ENCODE measurements around the gene GNG7. TPM values are rescaled to one million over a fixed set of nuclear protein-coding genes. Genes with fewer than 3 reads are reported as not detected.
"Not testable (repeated sequence)": the region's sequence is repeated elsewhere in the genome, so short reads cannot be mapped to it uniquely, and the experiment has no call there.

The GNG7 gene
- total and polyA plus RNA-seq, 5 donors: 25.4 to 58.2 (median 42.9) TPM

- Histone ChIP-seq H3K4me3 (ENCODE audit: low read length) (peak overlapping the region; percentile 84), H3K27me3 (ENCODE audit: control insufficient read depth, insufficient read depth) (no peaks in the 10 kb centered on the region), H3K27ac (ENCODE audit: low read length) (peak overlapping the region; percentile 65), H3K9me3 (ENCODE audit: control insufficient read depth, low read length) (no peaks in the 10 kb centered on the region), H3K4me1 (ENCODE audit: control insufficient read depth, insufficient read depth, low read length) (no peaks in the 10 kb centered on the region)
- DNase-seq: peak; percentile 67 to 86 (median 85)
- intact Hi-C loops (cut with DNase I): loop anchor here in 3 of 4 donors (5.0 to 10.0 kb wide), 3 partner anchors 64 to 99 kb away; no protein-coding TSS in a partner anchor
- WGBS: 6% methylated on average over 20 of the region's 20 CpGs
- peak in 1 of 2 donors; percentile 2 for ATAC-seq
Observed at GRCh38 chr19:2478278-2478755, 224.2 kb downstream of the GNG7 start.

DNA sequence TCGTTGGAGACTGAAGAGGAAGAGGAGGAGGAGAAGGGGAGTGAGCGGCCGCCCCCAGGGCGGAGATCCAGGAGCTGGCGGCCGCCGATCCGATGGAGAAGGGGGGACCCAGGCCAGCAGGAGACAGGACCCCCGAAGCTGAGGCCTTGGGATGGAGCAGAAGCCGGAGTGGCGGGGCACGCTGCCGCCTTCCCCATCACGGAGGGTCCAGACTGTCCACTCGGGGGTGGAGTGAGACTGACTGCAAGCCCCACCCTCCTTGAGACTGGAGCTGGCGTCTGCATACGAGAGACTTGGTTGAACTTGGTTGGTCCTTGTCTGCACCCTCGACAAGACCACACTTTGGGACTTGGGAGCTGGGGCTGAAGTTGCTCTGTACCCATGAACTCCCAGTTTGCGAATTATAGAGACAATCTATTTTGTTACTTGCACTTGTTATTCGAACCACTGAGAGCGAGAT is 224.7 kb downstream of the GNG7 start:
- Histone ChIP-seq H3K27ac (ENCODE audit: low read length) (peak overlapping the region; percentile 61), H3K4me1 (ENCODE audit: control insufficient read depth, insufficient read depth, low read length) (no peaks in the 10 kb centered on the region), H3K27me3 (ENCODE audit: control insufficient read depth, insufficient read depth) (no peaks in the 10 kb centered on the region), H3K4me3 (ENCODE audit: low read length) (peak overlapping the region; percentile 84), H3K9me3 (ENCODE audit: control insufficient read depth, low read length) (no peaks in the 10 kb centered on the region)
- intact Hi-C loops (cut with DNase I): loop anchor here (2.0 to 10.0 kb wide), 4 partner anchors 65 to 100 kb away; no protein-coding TSS in a partner anchor
- 15% methylated on average over 21 of the region's 21 CpGs for WGBS
- DNase-seq (peak in 2 of 3 donors; percentile 46 to 71), ATAC-seq (no peak)

DNA sequence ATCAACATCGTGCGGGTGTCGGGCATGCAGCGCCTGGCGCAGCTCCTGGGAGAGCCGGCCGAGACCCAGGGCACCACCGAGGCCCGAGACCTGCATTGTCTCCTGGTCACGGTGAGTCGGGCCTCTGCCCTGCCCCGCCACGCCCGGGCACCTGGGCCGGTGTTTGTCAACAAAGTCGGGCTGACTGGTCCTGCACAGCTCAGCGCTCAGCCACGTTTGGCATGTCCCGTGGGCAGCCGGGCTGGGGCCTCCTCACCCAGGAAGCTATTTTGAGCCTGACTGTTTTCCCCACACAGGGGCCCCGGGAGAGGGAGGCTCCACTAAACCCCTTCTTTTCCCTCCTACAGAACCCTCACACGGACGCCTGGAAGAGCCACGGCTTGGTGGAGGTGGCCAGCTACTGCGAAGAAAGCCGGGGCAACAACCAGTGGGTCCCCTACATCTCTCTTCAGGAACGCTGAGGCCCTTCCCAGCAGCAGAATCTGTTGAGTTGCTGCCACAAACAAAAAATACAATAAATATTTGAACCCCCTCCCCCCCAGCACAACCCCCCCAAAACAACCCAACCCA is 225.3 kb downstream of the GNG7 start:
- peak; percentile 53 to 82 (median 79) for DNase-seq
- WGBS: 4% methylated on average over 27 of the region's 27 CpGs

DNA sequence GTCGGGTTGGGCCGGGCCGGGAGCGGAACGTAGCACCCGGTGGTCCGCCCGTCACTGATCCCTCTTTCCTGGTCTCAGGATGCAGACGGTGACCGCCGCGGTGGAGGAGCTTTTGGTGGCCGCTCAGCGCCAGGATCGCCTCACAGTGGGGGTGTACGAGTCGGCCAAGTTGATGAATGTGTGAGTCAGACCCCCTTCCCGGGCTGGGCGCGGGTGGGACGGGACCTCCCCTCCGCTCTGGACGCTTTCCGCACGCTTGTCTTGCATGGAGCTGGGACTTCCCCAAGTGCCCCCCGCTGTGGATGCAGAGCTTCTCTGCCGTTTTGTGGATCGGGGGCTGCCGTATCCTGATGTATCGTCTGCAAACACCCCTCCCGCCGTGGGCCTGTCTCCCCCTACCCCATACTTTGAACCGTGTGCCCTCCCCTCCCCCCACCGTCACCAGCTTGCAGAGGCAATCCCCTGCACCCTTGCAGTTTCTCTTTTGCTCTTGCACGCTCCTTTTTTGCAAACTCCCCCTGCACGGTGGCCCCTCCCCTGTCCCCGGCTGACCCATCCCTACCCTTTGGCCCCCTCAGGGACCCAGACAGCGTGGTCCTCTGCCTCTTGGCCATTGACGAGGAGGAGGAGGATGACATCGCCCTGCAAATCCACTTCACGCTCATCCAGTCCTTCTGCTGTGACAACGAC is 225.9 kb downstream of the GNG7 start:
- WGBS: under 1% methylated on average over 42 of the region's 42 CpGs
- Histone ChIP-seq H3K27me3 (ENCODE audit: control insufficient read depth, insufficient read depth) (no peaks in the 10 kb centered on the region), H3K4me1 (ENCODE audit: control insufficient read depth, insufficient read depth, low read length) (no peaks in the 10 kb centered on the region), H3K4me3 (ENCODE audit: low read length) (peak overlapping the region; percentile 84), H3K9me3 (ENCODE audit: control insufficient read depth, low read length) (no peaks in the 10 kb centered on the region), H3K27ac (ENCODE audit: low read length) (peak overlapping the region; percentile 70)
- DNase-seq (peak; percentile 69 to 83 (median 79)), ATAC-seq (peak; percentile 2 to 3)
- intact Hi-C loops (cut with DNase I): loop anchor here (2.0 to 10.0 kb wide), 4 partner anchors 66 to 101 kb away; no protein-coding TSS in a partner anchor

More for the DNA sequence above, 225.3 kb downstream of the GNG7 start:
- ATAC-seq: peak; percentile 0 to 1
- Histone ChIP-seq H3K4me1 (ENCODE audit: control insufficient read depth, insufficient read depth, low read length) (no peaks in the 10 kb centered on the region), H3K9me3 (ENCODE audit: control insufficient read depth, low read length) (no peaks in the 10 kb centered on the region), H3K27ac (ENCODE audit: low read length) (peak overlapping the region; percentile 70), H3K27me3 (ENCODE audit: control insufficient read depth, insufficient read depth) (no peaks in the 10 kb centered on the region), H3K4me3 (ENCODE audit: low read length) (peak overlapping the region; percentile 84)
- intact Hi-C loops (cut with DNase I): loop anchor here (2.0 to 10.0 kb wide), 4 partner anchors 65 to 100 kb away; no protein-coding TSS in a partner anchor

DNA sequence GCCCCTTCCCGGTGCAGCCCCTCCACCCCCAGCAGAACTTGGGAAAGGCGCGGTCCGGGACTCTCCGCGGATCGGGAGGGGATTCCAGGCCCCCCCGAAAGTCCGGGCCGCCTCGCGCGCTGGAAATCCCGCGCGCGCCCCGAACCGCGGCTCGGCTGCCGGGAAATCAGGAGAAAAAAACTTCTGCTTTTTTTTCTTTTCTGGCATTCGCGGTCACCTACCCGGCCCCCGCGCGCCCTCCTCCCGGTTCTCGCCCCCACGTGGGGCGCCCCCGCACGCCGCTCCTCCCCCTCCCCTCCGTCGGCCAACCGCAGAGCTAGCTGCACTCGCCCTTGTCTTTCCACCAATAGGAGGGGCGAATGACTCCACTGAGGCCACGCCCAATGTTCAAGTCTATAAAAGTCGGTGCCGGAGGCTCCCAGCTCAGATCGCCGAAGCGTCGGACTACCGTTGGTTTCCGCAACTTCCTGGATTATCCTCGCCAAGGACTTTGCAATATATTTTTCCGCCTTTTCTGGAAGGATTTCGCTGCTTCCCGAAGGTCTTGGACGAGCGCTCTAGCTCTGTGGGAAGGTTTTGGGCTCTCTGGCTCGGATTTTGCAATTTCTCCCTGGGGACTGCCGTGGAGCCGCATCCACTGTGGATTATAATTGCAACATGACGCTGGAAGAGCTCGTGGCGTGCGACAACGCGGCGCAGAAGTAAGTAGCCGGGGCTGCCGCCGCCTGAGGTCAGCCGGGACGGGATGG is 226.6 kb downstream of the GNG7 start, which contains the start of gene GADD45B:
TSS of gene GADD45B (plus strand) at position 426 of the 749 bp plus-strand sequence. CDS start at position 658, 232 bp downstream.
- Histone ChIP-seq H3K9me3 (ENCODE audit: control insufficient read depth, low read length) (no peaks in the 10 kb centered on the region), H3K27ac (ENCODE audit: low read length) (peak within 1 kb of the TSS; percentile 97), H3K4me1 (ENCODE audit: control insufficient read depth, insufficient read depth, low read length) (no peaks in the 10 kb centered on the region), H3K4me3 (ENCODE audit: low read length) (peak within 1 kb of the TSS; percentile 84), H3K27me3 (ENCODE audit: control insufficient read depth, insufficient read depth) (no peaks in the 10 kb centered on the region)
- DNase-seq (peak; percentile 98 to 99 (median 99)), ATAC-seq (peak; percentile 82 to 83)
- under 1% methylated on average over 70 of the region's 70 CpGs for WGBS
- intact Hi-C loops (cut with DNase I): loop anchor here (2.0 to 10.0 kb wide), 7 partner anchors 66 to 135 kb away; no protein-coding TSS in a partner anchor

DNA sequence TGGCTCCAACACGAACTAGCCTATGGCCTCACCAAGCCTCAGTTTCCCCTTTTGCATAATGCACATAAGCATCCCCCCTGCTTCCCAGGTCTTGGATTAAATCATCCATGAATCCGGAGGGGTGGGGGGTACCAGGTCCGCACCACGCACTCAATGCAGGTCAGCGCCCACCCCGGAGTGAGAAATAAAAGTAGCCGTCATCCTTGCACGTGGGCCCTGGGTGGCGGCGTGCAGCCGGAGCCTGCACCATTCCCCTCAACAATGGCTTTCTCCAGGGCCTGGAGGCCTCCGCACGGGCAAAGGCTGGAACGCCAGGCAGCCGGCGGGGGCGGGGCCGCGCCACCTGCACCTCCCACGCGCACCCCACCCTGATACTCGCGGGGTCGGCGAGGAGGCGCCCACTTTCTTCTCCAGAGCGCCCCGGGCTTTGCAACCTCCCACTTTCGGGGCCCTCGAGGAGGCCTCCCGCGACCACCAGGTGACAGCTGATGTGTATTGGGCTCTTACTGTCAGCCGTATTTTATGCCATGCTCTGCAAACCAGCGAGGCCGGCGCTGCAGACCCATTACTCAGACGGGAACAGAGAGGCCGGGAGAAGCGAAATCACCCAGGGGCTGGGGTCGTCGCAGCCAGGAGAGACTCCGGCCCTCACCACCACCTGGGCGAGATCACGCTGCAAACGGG is 227.3 kb downstream of the GNG7 start:
- WGBS: under 1% methylated on average over 45 of the region's 45 CpGs
- DNase-seq (peak; percentile 70 to 85 (median 84)), ATAC-seq (peak; percentile 28 to 34)
- H3K4me3 ChIP-seq (ENCODE audit: low read length): peak overlapping the region; percentile 66
- no peaks in the 10 kb centered on the region for H3K9me3 ChIP-seq (ENCODE audit: control insufficient read depth, low read length)
- H3K4me1 ChIP-seq (ENCODE audit: control insufficient read depth, insufficient read depth, low read length): no peaks in the 10 kb centered on the region
- intact Hi-C loops (cut with DNase I): loop anchor here (2.0 to 10.0 kb wide), 6 partner anchors 67 to 136 kb away; no protein-coding TSS in a partner anchor
- no peaks in the 10 kb centered on the region for H3K27me3 ChIP-seq (ENCODE audit: control insufficient read depth, insufficient read depth)
- H3K27ac ChIP-seq (ENCODE audit: low read length): peak overlapping the region; percentile 97

- Histone ChIP-seq H3K27ac (ENCODE audit: low read length) (peak overlapping the region; percentile 97), H3K27me3 (ENCODE audit: control insufficient read depth, insufficient read depth) (no peaks in the 10 kb centered on the region), H3K4me3 (ENCODE audit: low read length) (peak overlapping the region; percentile 66), H3K9me3 (ENCODE audit: control insufficient read depth, low read length) (no peaks in the 10 kb centered on the region), H3K4me1 (ENCODE audit: control insufficient read depth, insufficient read depth, low read length) (no peaks in the 10 kb centered on the region)
- peak; percentile 60 to 64 for ATAC-seq
- peak; percentile 91 to 95 (median 94) for DNase-seq
- whole genome bisulfite sequencing: 7% methylated on average over 60 of the region's 60 CpGs
- intact Hi-C loops (cut with DNase I): loop anchor here (2.0 to 10.0 kb wide), 7 partner anchors 68 to 138 kb away; no protein-coding TSS in a partner anchor
Observed at GRCh38 chr19:2474232-2475017, 228.1 kb downstream of the GNG7 start.

- WGBS: 87% methylated on average over 8 of the region's 8 CpGs
- H3K4me3 ChIP-seq (ENCODE audit: low read length); H3K4me1 ChIP-seq (ENCODE audit: control insufficient read depth, insufficient read depth, low read length); H3K27ac ChIP-seq (ENCODE audit: low read length); DNase-seq; ATAC-seq; H3K27me3 ChIP-seq (ENCODE audit: control insufficient read depth, insufficient read depth); H3K9me3 ChIP-seq (ENCODE audit: control insufficient read depth, low read length): not testable (repeated sequence)
- intact Hi-C loops (cut with DNase I): loop anchor here in 2 of 4 donors (5.0 to 10.0 kb wide), 2 partner anchors 105 to 142 kb away; no protein-coding TSS in a partner anchor
Observed at GRCh38 chr19:2469915-2470200, 232.6 kb downstream of the GNG7 start.

- ATAC-seq (peak in 1 of 2 donors; percentile 9), DNase-seq (no peak)
- H3K4me3 ChIP-seq (ENCODE audit: low read length): no peak overlapping the region
- H3K4me1 ChIP-seq (ENCODE audit: control insufficient read depth, insufficient read depth, low read length): no peaks in the 10 kb centered on the region
- WGBS: 42% methylated on average over 23 of the region's 23 CpGs
- H3K27ac ChIP-seq (ENCODE audit: low read length): no peak overlapping the region
- intact Hi-C loops (cut with DNase I): no loop called here
- H3K9me3 ChIP-seq (ENCODE audit: control insufficient read depth, low read length): no peaks in the 10 kb centered on the region
- no peaks in the 10 kb centered on the region for H3K27me3 ChIP-seq (ENCODE audit: control insufficient read depth, insufficient read depth)
Observed at GRCh38 chr19:2469102-2469914, 233.2 kb downstream of the GNG7 start.
